T-helper 17 cell (primary cell): Measurements from ENCODE around the gene AFAP1. TPM values are rescaled to one million over a fixed set of nuclear protein-coding genes. Genes with fewer than 3 reads are reported as not detected.
A peak's percentile ranks its signal among the peaks of the same experiment; 100 is the strongest.

Experiments
- ATAC-seq: fragments of 150-1000 bp; cut with Tn5 transposase; 2 replicates; pipeline ENCODE4 v1.10.0; 2021; ENCODE audit warnings: mild to moderate bottlenecking, moderate library complexity
- DNase-seq, 3 donors: peaks; one replicate each; pipeline versions ENCODE4 v3.0.0 to v3.0.0-alpha.2; 2020 to 2021
- H3K9me3 ChIP-seq: one replicate; pipeline ENCODE4 v1.7.0; 2013; ENCODE audit warnings: low read length, mild to moderate bottlenecking; ENCODE audit not compliant: control insufficient read depth, poor library complexity, severe bottlenecking
- H3K27ac Mint-ChIP-seq: one replicate; pipeline ENCODE4 v1.8.0; 2022; ENCODE audit warnings: mild to moderate bottlenecking, moderate library complexity, mixed read lengths
- H3K27me3 Mint-ChIP-seq: one replicate; pipeline ENCODE4 v1.8.0; 2022; ENCODE audit warnings: mixed read lengths
- H3K36me3 Mint-ChIP-seq: one replicate; pipeline ENCODE4 v1.8.0; 2022; ENCODE audit warnings: low read depth, mixed read lengths
- H3K4me1 Mint-ChIP-seq: one replicate; pipeline ENCODE4 v1.8.0; 2022; ENCODE audit warnings: mild to moderate bottlenecking, mixed read lengths
- H3K4me3 Mint-ChIP-seq: one replicate; pipeline ENCODE4 v1.8.0; 2022; ENCODE audit warnings: mild to moderate bottlenecking, moderate library complexity, mixed read lengths
- total RNA-seq, 4 donors: library from RNA in 2 of 4; stranded (reverse) in 2 of 4; gene quantifications; one replicate each; pipeline ENCODE4 v1.2.3 and lab custom pipeline; 2022 to 2026

The AFAP1 gene
- total RNA-seq, 2 donors from 2014 or later = 17.6 to 26.7 TPM

DNA sequence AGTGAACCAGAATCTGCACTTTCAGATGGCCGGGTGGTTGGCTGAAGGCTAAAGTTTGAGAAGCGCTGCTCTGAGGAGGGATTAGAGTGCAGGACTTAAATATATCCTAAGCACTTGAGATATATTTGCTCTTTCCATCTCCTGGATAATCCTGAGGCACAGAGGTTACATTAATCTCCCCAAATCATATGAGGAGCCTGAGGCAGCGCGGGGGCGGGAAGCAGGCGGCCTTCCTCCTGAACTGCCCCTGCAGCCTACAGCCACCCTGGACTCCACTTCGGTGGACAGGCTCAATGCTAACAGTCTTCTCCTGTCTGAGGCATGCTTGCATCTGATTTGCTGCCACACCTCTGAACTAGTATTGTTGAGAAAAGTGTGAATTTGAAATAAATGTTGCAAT lies 72.5 kb downstream of the AFAP1 start:
- H3K27ac Mint-ChIP-seq = peak overlapping the region; percentile 57
- H3K36me3 Mint-ChIP-seq = no peaks in the 10 kb centered on the region
- DNase-seq (no peak), ATAC-seq (no peak)
- no peak overlapping the region for H3K4me3 Mint-ChIP-seq
- no peaks in the 10 kb centered on the region for H3K9me3 ChIP-seq
- no peaks in the 10 kb centered on the region for H3K27me3 Mint-ChIP-seq
- H3K4me1 Mint-ChIP-seq = peaks cover 20% of the 10 kb centered on the region

DNA sequence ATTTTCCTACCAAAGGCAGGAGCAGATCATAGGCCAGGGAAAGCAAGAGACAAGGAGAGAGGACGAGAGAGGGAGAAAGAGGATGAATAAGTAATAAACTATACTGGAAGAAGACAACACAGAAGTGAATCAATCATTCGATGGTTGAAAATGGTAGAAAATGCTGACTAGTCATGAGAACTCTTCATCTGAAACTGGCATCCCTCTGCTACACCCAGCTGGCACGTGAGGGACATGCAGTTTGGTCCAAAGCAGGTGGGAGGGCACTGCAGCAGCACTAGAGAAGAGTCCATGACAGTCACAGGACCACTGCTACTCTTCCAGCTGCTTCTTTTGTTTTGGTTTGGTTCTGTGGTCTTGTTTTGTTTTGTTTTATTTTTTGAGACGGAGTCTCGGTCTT lies 74.1 kb downstream of the AFAP1 start:
- Mint-ChIP-seq H3K4me1 (peaks cover 20% of the 10 kb centered on the region), H3K27ac (no peak overlapping the region), H3K27me3 (no peaks in the 10 kb centered on the region), H3K4me3 (no peak overlapping the region), H3K36me3 (no peaks in the 10 kb centered on the region)
- DNase-seq = no peak
- peak; percentile 25 for ATAC-seq
- H3K9me3 ChIP-seq = no peaks in the 10 kb centered on the region

GRCh38 chr4:7864685-7865084 lies 75.0 kb downstream of the AFAP1 start:
- Mint-ChIP-seq H3K4me1 (peaks cover 20% of the 10 kb centered on the region), H3K27me3 (no peaks in the 10 kb centered on the region), H3K36me3 (peaks cover 2% of the 10 kb centered on the region), H3K27ac (peak overlapping the region; percentile 79), H3K4me3 (no peak overlapping the region)
- DNase-seq (no peak), ATAC-seq (peak; percentile 40)
- no peaks in the 10 kb centered on the region for H3K9me3 ChIP-seq

DNA sequence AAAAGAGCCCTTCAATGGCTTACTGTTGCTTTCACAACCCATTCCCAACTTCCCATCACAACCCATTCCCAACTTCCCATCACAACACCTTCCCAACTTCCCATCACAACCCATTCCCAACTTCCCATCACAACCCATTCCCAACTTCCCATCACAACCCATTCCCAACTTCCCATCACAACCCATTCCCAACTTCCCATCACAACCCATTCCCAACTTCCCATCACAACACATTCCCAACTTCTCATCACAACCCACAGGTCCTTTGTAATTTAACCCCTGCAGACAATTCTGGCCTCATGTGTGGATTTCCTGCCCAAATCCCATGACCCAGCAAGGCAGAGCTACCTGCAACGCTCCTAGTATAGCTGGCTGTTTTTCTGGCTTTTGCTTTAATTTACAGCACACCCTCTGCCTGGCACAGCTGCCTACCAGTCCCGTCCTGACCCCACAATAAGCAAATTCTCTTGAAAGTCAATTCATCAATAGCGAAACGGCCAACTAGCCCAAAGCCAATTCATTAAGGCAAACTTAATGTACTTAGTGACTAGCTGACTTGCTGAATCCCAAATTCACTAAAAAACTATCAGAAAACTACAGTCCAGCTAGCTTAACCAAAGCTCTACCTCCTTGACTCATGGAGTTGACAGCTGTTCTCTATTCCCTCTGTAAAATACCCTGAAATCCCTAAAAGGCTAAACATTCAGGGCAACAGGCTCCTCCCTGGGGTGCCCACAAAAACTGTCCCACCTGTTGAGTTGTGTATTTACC lies 75.6 kb downstream of the AFAP1 start:
- H3K27ac Mint-ChIP-seq = peak overlapping the region; percentile 79
- H3K9me3 ChIP-seq = no peaks in the 10 kb centered on the region
- peak overlapping the region; percentile 66 for H3K4me3 Mint-ChIP-seq
- H3K4me1 Mint-ChIP-seq = peaks cover 18% of the 10 kb centered on the region
- peaks cover 2% of the 10 kb centered on the region for H3K36me3 Mint-ChIP-seq
- no peaks in the 10 kb centered on the region for H3K27me3 Mint-ChIP-seq
- DNase-seq = no peak
- peak; percentile 63 for ATAC-seq

- H3K36me3 Mint-ChIP-seq = peaks cover 2% of the 10 kb centered on the region
- H3K9me3 ChIP-seq = no peaks in the 10 kb centered on the region
- H3K4me3 Mint-ChIP-seq = peak overlapping the region; percentile 62
- no peak for ATAC-seq
- no peak for DNase-seq
- H3K4me1 Mint-ChIP-seq = peaks cover 13% of the 10 kb centered on the region
- peak overlapping the region; percentile 79 for H3K27ac Mint-ChIP-seq
- H3K27me3 Mint-ChIP-seq = no peaks in the 10 kb centered on the region
Measured at GRCh38 chr4:7862561-7863192, 77.0 kb downstream of the AFAP1 start.

DNA sequence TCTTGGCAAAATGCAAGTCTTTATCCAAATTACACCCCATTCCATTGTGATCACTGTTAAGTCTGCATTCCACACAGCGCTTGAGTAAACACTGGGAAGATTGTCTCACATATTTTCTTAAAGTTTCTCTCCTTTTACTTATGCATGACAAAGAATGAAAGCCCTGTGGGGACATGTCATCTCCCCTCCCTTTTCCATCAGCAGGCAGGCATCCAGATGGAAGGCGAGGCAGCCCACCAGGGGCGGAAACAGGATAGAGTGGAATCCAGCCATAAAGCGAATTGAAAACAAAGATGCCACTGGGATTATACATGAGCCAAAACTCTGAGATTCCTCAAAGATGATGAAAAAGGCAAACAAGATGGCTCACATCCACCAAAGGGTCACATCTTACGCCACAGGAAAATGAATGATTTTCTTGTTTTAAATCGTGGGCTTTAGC lies 78.2 kb downstream of the AFAP1 start:
- ATAC-seq (no peak), DNase-seq (no peak)
- Mint-ChIP-seq H3K27ac (peak overlapping the region; percentile 79), H3K36me3 (peaks cover 2% of the 10 kb centered on the region), H3K4me1 (peaks cover 17% of the 10 kb centered on the region), H3K27me3 (no peaks in the 10 kb centered on the region), H3K4me3 (no peak overlapping the region)
- no peaks in the 10 kb centered on the region for H3K9me3 ChIP-seq

DNA sequence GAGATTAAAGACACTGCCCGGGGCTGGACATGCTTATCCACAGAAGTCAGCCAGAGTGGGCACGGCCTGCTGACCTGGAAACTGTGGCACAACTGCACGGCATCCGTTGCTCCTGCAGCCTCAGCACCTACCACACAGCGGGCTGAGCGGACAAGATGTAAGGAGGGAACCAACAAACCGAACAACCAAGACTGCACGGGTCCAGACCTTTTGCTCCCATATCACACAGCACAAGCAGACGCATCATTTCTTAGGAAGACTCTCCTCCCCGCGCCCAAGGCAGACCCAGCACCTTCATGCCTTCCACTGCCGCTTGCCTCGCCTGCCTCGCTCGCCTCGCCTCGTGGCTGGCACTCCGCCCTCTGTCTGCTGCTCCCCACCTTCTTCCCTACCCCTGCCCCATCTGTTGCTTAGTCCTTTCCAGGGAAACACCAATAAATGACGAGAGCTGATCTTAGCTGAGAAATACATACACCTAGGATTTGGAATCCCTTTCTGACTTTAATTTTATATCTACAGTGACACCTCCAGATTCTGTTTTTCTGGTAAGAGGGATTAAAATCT lies 79.0 kb downstream of the AFAP1 start:
- Mint-ChIP-seq H3K4me1 (peaks cover 22% of the 10 kb centered on the region), H3K27me3 (no peaks in the 10 kb centered on the region), H3K4me3 (no peak overlapping the region), H3K27ac (no peak overlapping the region), H3K36me3 (peaks cover 2% of the 10 kb centered on the region)
- no peaks in the 10 kb centered on the region for H3K9me3 ChIP-seq
- DNase-seq (no peak), ATAC-seq (no peak)

- no peak for ATAC-seq
- Mint-ChIP-seq H3K27ac (no peak overlapping the region), H3K4me1 (peaks cover 35% of the 10 kb centered on the region), H3K4me3 (no peak overlapping the region), H3K27me3 (no peaks in the 10 kb centered on the region), H3K36me3 (peaks cover 2% of the 10 kb centered on the region)
- no peaks in the 10 kb centered on the region for H3K9me3 ChIP-seq
- DNase-seq = no peak
Measured at GRCh38 chr4:7859326-7859725, 80.3 kb downstream of the AFAP1 start.

DNA sequence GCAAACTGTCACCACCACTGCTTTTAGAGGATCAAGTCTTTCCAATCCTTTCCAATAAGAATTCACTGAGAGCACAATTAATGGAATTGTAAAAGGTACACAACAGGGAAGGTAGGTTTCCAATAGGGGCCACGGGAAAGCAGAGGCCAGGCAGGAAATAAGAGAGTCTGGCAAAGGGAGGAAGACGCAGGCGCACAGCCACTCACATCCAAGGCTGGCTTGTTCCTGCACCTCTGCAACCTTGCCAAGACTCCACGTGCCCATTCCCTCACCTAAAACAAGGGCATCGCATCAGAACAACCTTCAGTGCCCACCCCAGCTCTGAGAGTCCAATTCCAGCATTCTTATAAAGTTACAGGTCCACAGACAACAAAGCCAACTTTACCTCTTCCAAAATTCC lies 81.2 kb downstream of the AFAP1 start:
- Mint-ChIP-seq H3K27ac (no peak overlapping the region), H3K36me3 (peaks cover 2% of the 10 kb centered on the region), H3K4me1 (peaks cover 37% of the 10 kb centered on the region), H3K27me3 (no peaks in the 10 kb centered on the region), H3K4me3 (no peak overlapping the region)
- H3K9me3 ChIP-seq = no peaks in the 10 kb centered on the region
- DNase-seq (no peak), ATAC-seq (no peak)

GRCh38 chr4:7857993-7858392 lies 81.7 kb downstream of the AFAP1 start:
- Mint-ChIP-seq H3K27me3 (no peaks in the 10 kb centered on the region), H3K27ac (peak overlapping the region; percentile 96), H3K4me1 (peaks cover 38% of the 10 kb centered on the region), H3K4me3 (no peak overlapping the region), H3K36me3 (peaks cover 2% of the 10 kb centered on the region)
- H3K9me3 ChIP-seq = no peaks in the 10 kb centered on the region
- no peak for ATAC-seq
- no peak for DNase-seq

- DNase-seq (no peak), ATAC-seq (no peak)
- H3K27ac Mint-ChIP-seq = peak overlapping the region; percentile 96
- no peaks in the 10 kb centered on the region for H3K27me3 Mint-ChIP-seq
- no peaks in the 10 kb centered on the region for H3K9me3 ChIP-seq
- H3K4me3 Mint-ChIP-seq = peak overlapping the region; percentile 61
- H3K4me1 Mint-ChIP-seq = peaks cover 38% of the 10 kb centered on the region
- H3K36me3 Mint-ChIP-seq = peaks cover 2% of the 10 kb centered on the region
Measured at GRCh38 chr4:7857238-7857701, 82.4 kb downstream of the AFAP1 start.

DNA sequence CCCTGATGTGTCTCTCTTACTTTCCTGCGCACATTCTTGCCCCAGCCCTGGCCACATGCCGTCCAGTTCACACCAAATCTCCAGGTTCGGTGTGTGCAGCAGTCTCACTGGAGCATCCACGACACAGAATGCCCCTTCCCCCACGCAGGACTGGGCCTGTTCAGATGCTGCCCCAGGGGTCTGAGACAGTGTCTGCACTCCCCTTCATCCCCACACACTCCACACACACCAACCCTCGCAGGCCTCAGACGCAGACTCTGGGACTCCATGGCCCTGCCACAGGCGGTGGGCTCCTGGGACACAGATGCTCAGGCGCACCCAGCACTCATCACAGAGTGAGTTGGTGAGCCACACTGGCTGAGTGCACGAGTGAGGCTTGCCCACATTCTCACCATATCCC lies 83.9 kb downstream of the AFAP1 start:
- Mint-ChIP-seq H3K4me1 (peaks cover 42% of the 10 kb centered on the region), H3K36me3 (peaks cover 2% of the 10 kb centered on the region), H3K27ac (peak overlapping the region; percentile 96), H3K27me3 (no peaks in the 10 kb centered on the region), H3K4me3 (peak overlapping the region; percentile 69)
- no peaks in the 10 kb centered on the region for H3K9me3 ChIP-seq
- no peak for ATAC-seq
- DNase-seq = no peak

- ATAC-seq (peak; percentile 97), DNase-seq (peak; percentile 31 to 59 (median 47))
- Mint-ChIP-seq H3K27me3 (no peaks in the 10 kb centered on the region), H3K4me1 (peaks cover 42% of the 10 kb centered on the region), H3K4me3 (peak overlapping the region; percentile 83), H3K27ac (peak overlapping the region; percentile 96), H3K36me3 (no peaks in the 10 kb centered on the region)
- no peaks in the 10 kb centered on the region for H3K9me3 ChIP-seq
Measured at GRCh38 chr4:7854697-7855370, 84.8 kb downstream of the AFAP1 start.
